OCI-LY3 (cell line): ENCODE data around the gene IMPG2.

Experiments used
- EZH2phosphoT487 ChIP-seq: fragments of 200-600 bp; shearing (Covaris generic); IDR thresholded peaks from 2 replicates; pipeline ENCODE4 v1.6.1; 2018; ENCODE audit warnings: antibody characterized with exemption, mixed run types, low read depth
- TF ChIP-seq, protein P1 (sequence below): fragments of 200-600, 300-600 bp; sonication (generic); IDR thresholded peaks from 2 replicates; pipeline ENCODE4 v1.5.1; 2014; ENCODE audit warnings: antibody characterized with exemption, low read length, low read depth

DNA sequence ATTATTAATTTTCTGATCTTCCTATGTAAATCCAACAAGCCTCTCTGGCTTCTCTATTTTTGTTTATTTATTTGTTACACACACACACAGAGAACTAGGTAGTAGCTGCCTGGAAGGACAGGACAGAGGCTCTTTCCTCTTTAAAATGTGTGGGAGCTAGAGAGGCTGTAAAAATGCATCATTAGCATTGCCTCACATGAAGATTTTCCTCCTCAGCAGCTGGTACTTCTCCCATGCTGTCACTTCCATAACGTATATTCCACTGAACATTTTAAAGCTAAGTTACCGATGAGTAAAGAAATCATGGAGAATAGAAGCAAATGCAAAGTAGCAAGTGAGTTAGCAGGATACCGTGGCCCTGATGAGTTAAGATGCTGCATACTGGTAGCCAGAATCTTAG, 63.9 kb downstream of the IMPG2 start:
- TF ChIP-seq, protein P1, sequence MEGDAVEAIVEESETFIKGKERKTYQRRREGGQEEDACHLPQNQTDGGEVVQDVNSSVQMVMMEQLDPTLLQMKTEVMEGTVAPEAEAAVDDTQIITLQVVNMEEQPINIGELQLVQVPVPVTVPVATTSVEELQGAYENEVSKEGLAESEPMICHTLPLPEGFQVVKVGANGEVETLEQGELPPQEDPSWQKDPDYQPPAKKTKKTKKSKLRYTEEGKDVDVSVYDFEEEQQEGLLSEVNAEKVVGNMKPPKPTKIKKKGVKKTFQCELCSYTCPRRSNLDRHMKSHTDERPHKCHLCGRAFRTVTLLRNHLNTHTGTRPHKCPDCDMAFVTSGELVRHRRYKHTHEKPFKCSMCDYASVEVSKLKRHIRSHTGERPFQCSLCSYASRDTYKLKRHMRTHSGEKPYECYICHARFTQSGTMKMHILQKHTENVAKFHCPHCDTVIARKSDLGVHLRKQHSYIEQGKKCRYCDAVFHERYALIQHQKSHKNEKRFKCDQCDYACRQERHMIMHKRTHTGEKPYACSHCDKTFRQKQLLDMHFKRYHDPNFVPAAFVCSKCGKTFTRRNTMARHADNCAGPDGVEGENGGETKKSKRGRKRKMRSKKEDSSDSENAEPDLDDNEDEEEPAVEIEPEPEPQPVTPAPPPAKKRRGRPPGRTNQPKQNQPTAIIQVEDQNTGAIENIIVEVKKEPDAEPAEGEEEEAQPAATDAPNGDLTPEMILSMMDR, result no peak
- no peak for TF ChIP-seq EZH2phosphoT487
